Chondrocyte (in vitro differentiated cells): ENCODE results near the gene PSMD14. TPM values are rescaled to one million over a fixed set of nuclear protein-coding genes. Genes with fewer than 3 reads are reported as not detected.

Source experiments
- DNase-seq: peaks from one replicate; pipeline ENCODE4 v3.0.0; 2021; ENCODE audit warnings: mixed read lengths, low spot score
- H3K27ac Mint-ChIP-seq: one replicate; pipeline ENCODE4 v1.8.0; 2021; ENCODE audit warnings: mild to moderate bottlenecking, moderate library complexity, mixed read lengths; ENCODE audit not compliant: unreplicated experiment
- H3K27me3 Mint-ChIP-seq: 2 replicates; pipeline ENCODE4 v1.8.0; 2021; ENCODE audit warnings: low read depth, mixed read lengths
- H3K36me3 Mint-ChIP-seq: 2 replicates; pipeline ENCODE4 v1.8.0; 2021; ENCODE audit warnings: low read depth, mixed read lengths
- H3K4me1 Mint-ChIP-seq: 2 replicates; pipeline ENCODE4 v1.8.0; 2021; ENCODE audit warnings: low read depth, mild to moderate bottlenecking, mixed read lengths
- H3K4me3 Mint-ChIP-seq: one replicate; pipeline ENCODE4 v1.8.0; 2021; ENCODE audit warnings: mild to moderate bottlenecking, moderate library complexity, mixed read lengths; ENCODE audit not compliant: unreplicated experiment
- H3K9me3 Mint-ChIP-seq: 2 replicates; pipeline ENCODE4 v1.8.0; 2021; ENCODE audit warnings: low read depth, mixed read lengths
- total RNA-seq: library from RNA; stranded (reverse); gene quantifications from 3 replicates; pipeline ENCODE4 v1.2.1, GENCODE V29; 2021
- TF ChIP-seq, protein P1 (sequence below): fragments of 200-600 bp; sonication (generic); IDR thresholded peaks from 2 replicates; pipeline ENCODE4 v1.5.0; 2021; ENCODE audit warnings: antibody characterized with exemption, mild to moderate bottlenecking, moderate library complexity

Gene PSMD14
- total RNA-seq, 1 donor from 2014 or later, result 48.5 TPM

DNA sequence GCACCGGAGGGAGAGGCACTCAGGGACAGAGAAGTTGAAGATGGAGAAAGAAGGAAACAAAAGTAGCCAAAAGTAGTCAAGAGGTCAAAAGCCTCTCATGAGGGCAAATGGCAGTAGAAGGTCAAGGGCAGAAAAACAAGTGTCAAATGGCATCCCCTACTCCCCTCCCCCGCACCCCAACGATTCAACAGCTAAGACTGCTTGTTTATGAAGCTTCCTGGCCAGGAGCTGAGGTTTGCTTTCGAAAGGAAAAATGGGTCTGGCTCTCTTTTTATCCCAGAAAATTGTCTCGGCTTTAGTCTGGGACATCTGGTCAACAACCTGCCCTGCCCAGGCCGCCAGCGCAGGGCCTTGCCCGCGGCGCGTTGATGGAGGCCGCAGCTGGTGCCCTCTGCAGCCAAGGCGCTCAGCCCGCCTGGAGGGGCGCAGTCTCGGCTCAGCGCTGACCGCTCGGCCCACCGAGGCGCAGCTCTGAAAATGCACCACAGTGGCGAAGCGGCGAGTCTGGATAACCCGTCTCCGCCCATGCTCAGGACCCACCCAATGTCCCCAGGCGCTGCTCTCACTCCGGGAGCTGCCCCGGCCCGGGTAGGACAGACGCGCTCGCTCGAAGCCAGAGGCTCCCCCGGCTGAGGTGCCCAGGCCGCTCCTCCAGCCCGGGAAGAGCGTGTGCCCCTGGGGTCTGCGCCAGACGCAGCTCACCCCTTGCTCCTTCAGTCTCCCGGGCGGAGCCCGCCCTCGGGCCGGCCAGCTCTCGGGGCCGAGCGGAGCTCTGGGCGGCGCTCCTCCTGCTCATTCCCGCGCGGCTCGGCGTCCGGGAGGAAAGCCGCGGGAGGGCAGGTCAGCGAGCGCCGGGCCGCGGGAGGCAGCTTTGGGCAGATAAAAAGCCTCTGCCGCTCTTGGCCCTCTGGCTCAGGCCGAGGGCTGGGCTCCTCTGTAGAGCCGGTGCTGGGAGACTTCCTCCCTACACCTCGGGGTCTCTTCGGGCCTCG is 106.1 kb downstream of the PSMD14 start:
- Mint-ChIP-seq H3K9me3 (no peaks in the 10 kb centered on the region), H3K4me3 (peak overlapping the region; percentile 64), H3K36me3 (peaks cover 10% of the 10 kb centered on the region), H3K27me3 (peaks cover 47% of the 10 kb centered on the region), H3K4me1 (peaks cover 44% of the 10 kb centered on the region), H3K27ac (no peak overlapping the region)
- TF ChIP-seq, protein P1, sequence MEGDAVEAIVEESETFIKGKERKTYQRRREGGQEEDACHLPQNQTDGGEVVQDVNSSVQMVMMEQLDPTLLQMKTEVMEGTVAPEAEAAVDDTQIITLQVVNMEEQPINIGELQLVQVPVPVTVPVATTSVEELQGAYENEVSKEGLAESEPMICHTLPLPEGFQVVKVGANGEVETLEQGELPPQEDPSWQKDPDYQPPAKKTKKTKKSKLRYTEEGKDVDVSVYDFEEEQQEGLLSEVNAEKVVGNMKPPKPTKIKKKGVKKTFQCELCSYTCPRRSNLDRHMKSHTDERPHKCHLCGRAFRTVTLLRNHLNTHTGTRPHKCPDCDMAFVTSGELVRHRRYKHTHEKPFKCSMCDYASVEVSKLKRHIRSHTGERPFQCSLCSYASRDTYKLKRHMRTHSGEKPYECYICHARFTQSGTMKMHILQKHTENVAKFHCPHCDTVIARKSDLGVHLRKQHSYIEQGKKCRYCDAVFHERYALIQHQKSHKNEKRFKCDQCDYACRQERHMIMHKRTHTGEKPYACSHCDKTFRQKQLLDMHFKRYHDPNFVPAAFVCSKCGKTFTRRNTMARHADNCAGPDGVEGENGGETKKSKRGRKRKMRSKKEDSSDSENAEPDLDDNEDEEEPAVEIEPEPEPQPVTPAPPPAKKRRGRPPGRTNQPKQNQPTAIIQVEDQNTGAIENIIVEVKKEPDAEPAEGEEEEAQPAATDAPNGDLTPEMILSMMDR, result peak; percentile 52
- no peak for DNase-seq

DNA sequence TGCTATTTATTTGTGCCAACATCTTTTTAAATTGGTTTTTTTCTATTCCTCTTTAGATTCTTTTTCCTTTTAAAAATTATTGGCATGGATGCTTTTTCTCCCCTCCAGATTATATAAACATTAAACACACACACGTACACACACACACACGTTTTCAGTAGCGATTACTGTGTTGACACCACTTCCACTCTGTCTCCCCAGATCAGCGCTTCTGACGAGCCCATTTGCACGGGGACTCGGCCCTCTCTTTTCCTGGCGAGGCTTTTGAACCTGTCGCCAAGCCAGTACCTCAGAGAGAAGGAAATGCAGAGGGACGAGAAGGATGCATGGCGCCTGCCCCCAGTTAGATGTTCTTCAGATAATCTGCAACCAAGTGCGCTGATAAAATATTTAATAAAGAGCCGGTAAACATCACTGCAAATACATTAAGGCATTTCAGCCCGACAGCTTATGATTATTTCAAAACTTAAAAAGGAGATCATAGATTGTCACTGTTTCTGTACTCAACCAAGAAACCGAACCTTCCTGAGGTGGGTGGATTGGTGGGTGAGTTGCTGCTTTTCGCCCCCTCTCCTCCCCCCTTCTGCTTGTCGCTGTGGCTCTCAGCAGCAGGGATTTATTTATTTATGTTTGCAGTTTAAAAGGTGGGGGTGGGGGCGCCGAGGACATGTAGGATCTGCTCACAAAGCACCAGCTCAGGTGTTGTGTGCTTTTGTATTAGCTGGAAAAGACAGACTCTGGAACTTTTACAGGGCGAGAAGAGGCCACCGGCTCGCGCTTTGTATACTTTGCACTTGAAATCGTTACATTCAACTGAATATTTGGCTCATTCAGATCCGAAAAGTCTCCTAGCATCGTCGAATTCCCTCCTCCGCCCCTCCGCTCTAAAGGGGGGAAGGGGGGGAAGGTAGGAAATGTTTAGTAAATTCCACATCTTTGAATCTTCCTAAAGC is 107.1 kb downstream of the PSMD14 start:
- H3K27me3 Mint-ChIP-seq, result peaks cover 54% of the 10 kb centered on the region
- peak overlapping the region; percentile 64 for H3K4me3 Mint-ChIP-seq
- TF ChIP-seq, protein P1, result no peak
- no peak for DNase-seq
- H3K4me1 Mint-ChIP-seq, result peaks cover 45% of the 10 kb centered on the region
- no peak overlapping the region for H3K27ac Mint-ChIP-seq
- peaks cover 10% of the 10 kb centered on the region for H3K36me3 Mint-ChIP-seq
- H3K9me3 Mint-ChIP-seq, result no peaks in the 10 kb centered on the region

DNA sequence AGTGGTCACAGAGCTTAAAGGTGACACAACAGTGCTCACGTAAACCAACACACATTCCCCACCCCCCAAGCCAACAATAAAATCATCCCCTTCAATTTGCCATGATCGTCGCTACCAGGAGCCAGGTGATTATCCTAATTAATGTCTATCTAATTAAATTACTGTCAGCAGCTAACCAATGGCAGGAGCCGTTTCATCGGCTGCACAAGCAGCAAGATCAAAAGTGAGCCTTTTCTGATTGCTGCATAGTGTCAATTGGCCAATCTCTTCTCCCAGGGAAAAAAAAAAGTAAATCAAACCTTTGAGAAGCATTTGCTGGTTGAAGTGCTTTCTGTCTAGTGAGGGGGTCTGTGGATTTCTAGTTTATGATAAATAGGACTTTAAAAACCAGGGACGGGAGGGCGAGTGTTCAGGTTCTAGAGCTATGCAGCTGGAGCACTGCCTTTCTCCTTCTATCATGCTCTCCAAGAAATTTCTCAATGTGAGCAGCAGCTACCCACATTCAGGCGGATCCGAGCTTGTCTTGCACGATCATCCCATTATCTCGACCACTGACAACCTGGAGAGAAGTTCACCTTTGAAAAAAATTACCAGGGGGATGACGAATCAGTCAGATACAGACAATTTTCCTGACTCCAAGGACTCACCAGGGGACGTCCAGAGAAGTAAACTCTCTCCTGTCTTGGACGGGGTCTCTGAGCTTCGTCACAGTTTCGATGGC is 107.9 kb downstream of the PSMD14 start, which contains the start of gene TBR1:
Gene TBR1 (plus strand): TSS at position 311 of the 721 bp plus-strand sequence. CDS start 114 bp downstream, at position 425.
- TF ChIP-seq, protein P1, result no peak
- Mint-ChIP-seq H3K9me3 (no peaks in the 10 kb centered on the region), H3K27me3 (peaks cover 62% of the 10 kb centered on the region), H3K4me1 (peaks cover 45% of the 10 kb centered on the region), H3K27ac (no peak within 1 kb of the TSS), H3K4me3 (peak within 1 kb of the TSS; percentile 64), H3K36me3 (peaks cover 11% of the 10 kb centered on the region)
- DNase-seq, result no peak

DNA sequence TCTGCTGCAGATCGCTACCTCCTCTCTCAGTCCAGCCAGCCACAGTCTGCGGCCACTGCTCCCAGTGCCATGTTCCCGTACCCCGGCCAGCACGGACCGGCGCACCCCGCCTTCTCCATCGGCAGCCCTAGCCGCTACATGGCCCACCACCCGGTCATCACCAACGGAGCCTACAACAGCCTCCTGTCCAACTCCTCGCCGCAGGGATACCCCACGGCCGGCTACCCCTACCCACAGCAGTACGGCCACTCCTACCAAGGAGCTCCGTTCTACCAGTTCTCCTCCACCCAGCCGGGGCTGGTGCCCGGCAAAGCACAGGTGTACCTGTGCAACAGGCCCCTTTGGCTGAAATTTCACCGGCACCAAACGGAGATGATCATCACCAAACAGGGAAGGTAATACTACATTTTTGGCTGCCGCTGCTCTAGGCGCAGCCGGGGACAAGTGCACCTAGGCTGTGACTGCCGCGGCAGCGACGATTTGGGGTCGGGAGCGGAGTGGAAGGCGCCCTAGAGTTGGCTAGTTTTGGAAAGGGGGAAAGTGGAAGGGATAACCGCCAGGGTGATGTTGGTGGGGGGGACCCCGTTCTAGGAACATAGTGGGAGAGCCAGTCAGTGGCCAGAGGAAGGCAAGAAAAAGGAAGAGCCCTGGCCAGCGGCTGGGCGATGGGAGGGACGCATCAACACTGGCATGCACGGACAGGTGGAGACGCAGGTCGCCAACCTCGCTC is 108.6 kb downstream of the PSMD14 start:
- Mint-ChIP-seq H3K9me3 (no peaks in the 10 kb centered on the region), H3K36me3 (peaks cover 6% of the 10 kb centered on the region), H3K4me1 (peaks cover 45% of the 10 kb centered on the region), H3K27me3 (peaks cover 69% of the 10 kb centered on the region), H3K27ac (no peak overlapping the region), H3K4me3 (no peak overlapping the region)
- DNase-seq, result no peak
- TF ChIP-seq, protein P1, result no peak
